Gastroesophageal sphincter (tissue), 3 donors: ENCODE data around the gene PIK3C3.

Source experiments
- EP300 ChIP-seq: sonication (generic); formaldehyde crosslinking; IDR thresholded peaks from one replicate; pipeline ENCODE4 v1.6.1; 2017; ENCODE audit warnings: antibody characterized with exemption, mild to moderate bottlenecking
- POLR2AphosphoS5 ChIP-seq: sonication (generic); formaldehyde crosslinking; IDR thresholded peaks from one replicate; pipeline ENCODE4 v1.6.1; 2017; ENCODE audit warnings: antibody characterized with exemption
- TF ChIP-seq, protein P1 (sequence below), 4 experiments: fragments of 200-600 bp in 2 of 4; fragments of 450-650 bp in 2 of 4; sonication (generic) in 1 of 4; IDR thresholded peaks; one replicate each; pipeline ENCODE4 v1.5.1; 2017 to 2019; ENCODE audit warnings: antibody characterized with exemption in 4 of 4, mild to moderate bottlenecking in 2 of 4, moderate library complexity in 2 of 4

DNA sequence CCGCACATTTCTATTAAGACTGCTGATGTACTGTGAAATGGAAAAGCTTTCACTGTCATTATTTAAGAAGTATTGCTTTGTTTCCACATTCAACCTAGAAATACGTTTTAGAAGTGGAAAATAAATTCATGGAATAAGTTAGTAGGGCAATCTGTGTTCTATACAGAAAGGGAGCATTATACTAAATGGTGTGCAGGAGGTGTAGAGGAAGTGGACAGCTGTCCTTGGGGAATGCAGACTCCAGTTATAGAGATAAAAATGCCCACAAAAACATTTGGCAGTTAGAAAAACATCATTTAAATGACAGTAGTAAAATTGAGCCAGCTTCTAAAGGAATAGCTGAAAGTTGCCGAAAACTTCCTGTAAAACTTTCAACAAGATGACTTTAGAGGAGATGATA is 46.8 kb downstream of the PIK3C3 start:
- TF ChIP-seq, protein P1, sequence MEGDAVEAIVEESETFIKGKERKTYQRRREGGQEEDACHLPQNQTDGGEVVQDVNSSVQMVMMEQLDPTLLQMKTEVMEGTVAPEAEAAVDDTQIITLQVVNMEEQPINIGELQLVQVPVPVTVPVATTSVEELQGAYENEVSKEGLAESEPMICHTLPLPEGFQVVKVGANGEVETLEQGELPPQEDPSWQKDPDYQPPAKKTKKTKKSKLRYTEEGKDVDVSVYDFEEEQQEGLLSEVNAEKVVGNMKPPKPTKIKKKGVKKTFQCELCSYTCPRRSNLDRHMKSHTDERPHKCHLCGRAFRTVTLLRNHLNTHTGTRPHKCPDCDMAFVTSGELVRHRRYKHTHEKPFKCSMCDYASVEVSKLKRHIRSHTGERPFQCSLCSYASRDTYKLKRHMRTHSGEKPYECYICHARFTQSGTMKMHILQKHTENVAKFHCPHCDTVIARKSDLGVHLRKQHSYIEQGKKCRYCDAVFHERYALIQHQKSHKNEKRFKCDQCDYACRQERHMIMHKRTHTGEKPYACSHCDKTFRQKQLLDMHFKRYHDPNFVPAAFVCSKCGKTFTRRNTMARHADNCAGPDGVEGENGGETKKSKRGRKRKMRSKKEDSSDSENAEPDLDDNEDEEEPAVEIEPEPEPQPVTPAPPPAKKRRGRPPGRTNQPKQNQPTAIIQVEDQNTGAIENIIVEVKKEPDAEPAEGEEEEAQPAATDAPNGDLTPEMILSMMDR (IDR thresholded peaks at IDR 0.05) = no peak
- no peak for TF ChIP-seq POLR2AphosphoS5
- no peak for TF ChIP-seq EP300
